Suprapubic skin (tissue), 4 donors: ENCODE results near the gene APCDD1.

Experiments
- CTCF ChIP-seq, 2 donors: fragments of 200-600 bp in 1 of 2; fragments of 450-650 bp in 1 of 2; sonication (generic) in 1 of 2; IDR thresholded peaks; one replicate each; pipeline ENCODE4 v1.5.1; 2016 to 2019; ENCODE audit warnings: antibody characterized with exemption in 2 of 2, mild to moderate bottlenecking in 1 of 2, moderate library complexity in 1 of 2
- EP300 ChIP-seq: sonication (generic); formaldehyde crosslinking; IDR thresholded peaks from one replicate; pipeline ENCODE4 v1.6.1; 2017; ENCODE audit warnings: antibody characterized with exemption
- POLR2A ChIP-seq, 2 donors: fragments of 450-650 bp; IDR thresholded peaks; one replicate each; pipeline ENCODE4 v1.6.1; 2017; ENCODE audit warnings: antibody characterized with exemption in 2 of 2, mild to moderate bottlenecking in 2 of 2, moderate library complexity in 2 of 2
- POLR2AphosphoS5 ChIP-seq, 3 donors: sonication (generic); formaldehyde crosslinking; IDR thresholded peaks; one replicate each; pipeline ENCODE4 v1.6.1; 2017; ENCODE audit warnings: antibody characterized with exemption in 3 of 3

GRCh38 chr18:10457128-10457527 is 2.7 kb downstream of the APCDD1 start:
- TF ChIP-seq POLR2AphosphoS5 (IDR thresholded peaks at IDR 0.05) (no peak), CTCF (IDR thresholded peaks at IDR 0.05) (no peak), POLR2A (IDR thresholded peaks at IDR 0.05) (no peak), EP300 (no peak)
